NB4 (cell line): ENCODE data around the gene GMDS.

Source experiments
- DNase-seq: peaks from one replicate; pipeline ENCODE4 v3.0.0; 2010; ENCODE audit warnings: low read depth
- H3K4me3 ChIP-seq: one replicate; pipeline ENCODE4 v1.5.1; 2011; ENCODE audit warnings: mild to moderate bottlenecking, low read depth, low read length, moderate library complexity
- MYC ChIP-seq: IDR thresholded peaks from 2 replicates; pipeline ENCODE4 v1.6.1; 2011; ENCODE audit warnings: low read depth, low read length
- POLR2A ChIP-seq: IDR thresholded peaks from 2 replicates; pipeline ENCODE4 v1.6.1; 2011; ENCODE audit warnings: mild to moderate bottlenecking; ENCODE audit not compliant: insufficient read length; ENCODE audit errors: extremely low read depth
- TF ChIP-seq, protein P1 (sequence below): IDR thresholded peaks from one replicate; pipeline ENCODE4 v1.5.1; 2012; ENCODE audit warnings: low read depth, low read length
- TF ChIP-seq, protein P2 (sequence below): IDR thresholded peaks from 2 replicates; pipeline ENCODE4 v1.6.1; 2011; ENCODE audit warnings: low read depth, low read length

GMDS gene

DNA sequence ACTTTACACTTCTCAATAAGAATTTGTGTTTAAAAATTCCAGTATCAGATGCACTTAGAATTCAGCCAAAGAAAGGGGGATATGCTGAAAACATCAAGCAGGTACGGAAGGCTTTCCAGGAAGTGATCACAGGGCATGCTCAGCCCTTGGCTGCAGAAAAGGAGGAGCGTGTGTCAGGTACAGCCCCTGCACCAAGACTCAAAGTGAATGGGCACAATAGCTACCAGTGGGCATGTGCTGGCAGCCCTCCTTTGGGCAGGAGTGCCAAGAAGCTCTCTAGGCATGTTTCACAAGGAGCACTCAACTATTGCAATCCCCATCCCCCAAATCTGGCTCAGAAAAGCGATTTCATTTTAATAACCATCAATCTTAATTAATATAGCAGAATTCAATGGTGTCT lies 298.8 kb downstream of the GMDS start:
- no peak overlapping the region for H3K4me3 ChIP-seq
- TF ChIP-seq MYC: no peak
- TF ChIP-seq, protein P1, sequence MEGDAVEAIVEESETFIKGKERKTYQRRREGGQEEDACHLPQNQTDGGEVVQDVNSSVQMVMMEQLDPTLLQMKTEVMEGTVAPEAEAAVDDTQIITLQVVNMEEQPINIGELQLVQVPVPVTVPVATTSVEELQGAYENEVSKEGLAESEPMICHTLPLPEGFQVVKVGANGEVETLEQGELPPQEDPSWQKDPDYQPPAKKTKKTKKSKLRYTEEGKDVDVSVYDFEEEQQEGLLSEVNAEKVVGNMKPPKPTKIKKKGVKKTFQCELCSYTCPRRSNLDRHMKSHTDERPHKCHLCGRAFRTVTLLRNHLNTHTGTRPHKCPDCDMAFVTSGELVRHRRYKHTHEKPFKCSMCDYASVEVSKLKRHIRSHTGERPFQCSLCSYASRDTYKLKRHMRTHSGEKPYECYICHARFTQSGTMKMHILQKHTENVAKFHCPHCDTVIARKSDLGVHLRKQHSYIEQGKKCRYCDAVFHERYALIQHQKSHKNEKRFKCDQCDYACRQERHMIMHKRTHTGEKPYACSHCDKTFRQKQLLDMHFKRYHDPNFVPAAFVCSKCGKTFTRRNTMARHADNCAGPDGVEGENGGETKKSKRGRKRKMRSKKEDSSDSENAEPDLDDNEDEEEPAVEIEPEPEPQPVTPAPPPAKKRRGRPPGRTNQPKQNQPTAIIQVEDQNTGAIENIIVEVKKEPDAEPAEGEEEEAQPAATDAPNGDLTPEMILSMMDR: no peak
- TF ChIP-seq POLR2A: no peak
- TF ChIP-seq, protein P2, sequence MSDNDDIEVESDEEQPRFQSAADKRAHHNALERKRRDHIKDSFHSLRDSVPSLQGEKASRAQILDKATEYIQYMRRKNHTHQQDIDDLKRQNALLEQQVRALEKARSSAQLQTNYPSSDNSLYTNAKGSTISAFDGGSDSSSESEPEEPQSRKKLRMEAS: no peak
- no peak for DNase-seq

DNA sequence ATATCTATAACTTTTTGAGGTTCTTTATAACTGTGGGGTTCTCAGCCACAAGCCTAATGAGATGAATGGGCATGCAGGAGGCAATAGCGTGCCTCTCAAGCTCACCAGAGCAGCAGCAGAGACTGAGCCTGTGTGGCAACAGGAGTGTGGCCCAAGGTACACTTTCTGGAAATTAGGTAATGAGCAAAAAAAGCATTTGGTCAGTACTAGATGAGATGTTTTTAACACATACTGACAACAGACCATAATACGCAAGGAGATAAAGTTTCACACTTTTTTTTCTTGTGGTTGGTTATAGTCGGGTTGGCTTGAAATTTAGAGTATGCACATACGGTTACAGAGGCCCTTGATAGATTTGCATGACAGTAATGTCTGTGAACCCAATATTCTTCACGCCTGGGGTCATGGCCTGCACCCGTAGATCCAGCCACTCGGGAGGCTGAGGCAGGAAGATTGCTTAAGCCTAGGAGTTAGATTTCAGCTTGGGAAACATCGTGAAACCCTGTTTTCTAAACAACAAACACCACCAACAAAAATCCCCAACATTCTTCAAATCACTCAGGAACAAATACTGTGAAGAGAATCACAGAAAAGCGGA lies 300.1 kb downstream of the GMDS start:
- no peak overlapping the region for H3K4me3 ChIP-seq
- DNase-seq: no peak
- TF ChIP-seq MYC (no peak), POLR2A (no peak)
- TF ChIP-seq, protein P2: no peak
- TF ChIP-seq, protein P1: no peak

DNA sequence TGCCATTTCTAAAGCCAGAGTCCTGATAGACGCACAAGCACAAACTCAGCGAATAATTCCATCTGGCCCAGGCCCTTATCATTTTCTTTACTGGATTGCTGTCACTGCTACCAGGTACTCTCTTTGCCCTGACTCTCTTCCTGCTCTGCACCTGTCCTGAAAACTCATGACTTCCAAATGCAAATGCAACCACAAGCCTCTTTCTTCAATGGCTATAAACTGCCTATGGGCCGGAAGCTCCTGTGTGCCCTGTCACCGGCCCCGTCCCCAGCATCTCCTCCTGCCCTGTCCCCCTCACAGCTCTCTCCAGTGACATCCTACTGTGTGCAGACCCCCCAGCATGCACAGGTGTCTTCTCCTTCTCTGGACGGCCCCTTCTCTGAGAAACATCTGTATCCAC lies 302.6 kb downstream of the GMDS start:
- DNase-seq: no peak
- no peak overlapping the region for H3K4me3 ChIP-seq
- TF ChIP-seq, protein P2: no peak
- TF ChIP-seq MYC (no peak), POLR2A (no peak)
- TF ChIP-seq, protein P1: no peak

DNA sequence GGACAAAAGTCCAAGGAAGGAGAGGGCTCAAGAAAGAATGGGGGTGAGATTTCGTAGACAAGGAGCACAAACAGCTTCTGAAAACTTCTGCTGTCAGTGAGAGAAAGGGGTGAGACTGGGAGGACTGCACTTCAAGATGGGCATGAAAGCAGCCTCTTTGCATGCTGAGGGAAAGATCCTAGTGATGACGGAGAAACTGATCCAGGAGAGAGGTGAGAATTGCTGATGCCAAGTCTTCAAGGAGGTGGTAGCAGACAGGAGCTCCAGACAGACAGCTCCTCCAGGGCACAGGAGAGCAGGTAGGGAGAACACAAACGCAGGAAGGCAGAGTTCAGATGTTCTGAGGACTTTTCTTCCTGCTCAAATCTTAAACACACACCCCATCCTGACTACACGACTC lies 303.9 kb downstream of the GMDS start:
- H3K4me3 ChIP-seq: no peak overlapping the region
- DNase-seq: no peak
- no peak for TF ChIP-seq MYC
- no peak for TF ChIP-seq POLR2A
- TF ChIP-seq, protein P1: no peak
- TF ChIP-seq, protein P2: no peak

DNA sequence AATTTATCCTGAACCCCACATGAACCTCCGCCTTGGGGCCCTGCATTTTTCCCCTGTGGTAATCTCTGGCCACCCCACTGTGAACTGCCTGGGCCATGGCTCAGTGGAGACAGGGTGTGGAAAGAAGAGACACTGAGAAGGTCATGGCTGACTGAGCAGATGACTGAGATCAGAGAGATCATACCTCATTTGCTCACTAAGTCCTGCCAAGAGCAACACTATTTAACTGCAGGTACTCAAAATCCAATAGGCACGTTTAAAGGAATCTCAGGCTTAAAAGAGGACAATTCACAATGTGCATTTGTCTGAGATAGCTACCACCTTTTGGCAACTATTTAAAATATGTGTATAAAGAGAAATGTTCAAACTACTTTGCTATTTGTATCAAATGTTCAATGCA lies 305.0 kb downstream of the GMDS start:
- TF ChIP-seq, protein P1: no peak
- TF ChIP-seq, protein P2: no peak
- no peak for TF ChIP-seq MYC
- DNase-seq: no peak

DNA sequence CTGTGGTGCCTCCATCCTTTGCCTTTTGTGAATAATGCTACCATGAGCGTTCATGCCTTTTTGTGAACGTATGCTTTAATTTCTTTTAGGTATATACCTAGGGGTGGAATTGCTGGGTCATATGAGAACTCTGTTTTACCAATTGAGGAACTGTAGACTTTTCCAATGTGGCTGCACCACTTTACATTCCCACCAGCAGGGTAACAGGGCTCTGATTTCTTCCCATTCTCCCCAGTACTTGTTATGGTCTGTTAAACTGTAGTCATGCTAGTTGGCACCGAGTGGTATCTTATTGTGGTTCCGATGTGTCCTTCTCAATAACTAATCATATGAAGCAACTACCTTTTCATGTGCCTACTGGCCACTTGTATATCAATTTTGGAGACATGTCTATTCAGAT lies 312.1 kb downstream of the GMDS start:
- DNase-seq: no peak
- no peak overlapping the region for H3K4me3 ChIP-seq
- TF ChIP-seq, protein P2: no peak
- TF ChIP-seq, protein P1: no peak
- TF ChIP-seq MYC (no peak), POLR2A (no peak)

More for the DNA sequence above, 305.0 kb downstream of the GMDS start:
- no peak overlapping the region for H3K4me3 ChIP-seq
